Lower leg skin (tissue), 4 donors: Measurements from ENCODE around the gene CDK12. TPM values are rescaled to one million over a fixed set of nuclear protein-coding genes. Genes with fewer than 3 reads are reported as not detected.
"Not testable (repeated sequence)": the region's sequence is repeated elsewhere in the genome, so short reads cannot be mapped to it uniquely, and the experiment has no call there.

ENCODE experiments used
- DNase-seq, 2 donors: peaks; one replicate each; pipeline ENCODE4 v3.0.0-alpha.2; 2019; ENCODE audit warnings: low spot score in 2 of 2
- H3K4me3 ChIP-seq: fragments of 200-600 bp; sonication (generic); 2 replicates; pipeline ENCODE4 v1.5.1; 2017; ENCODE audit warnings: mild to moderate bottlenecking, low read depth; ENCODE audit not compliant: poor library complexity, severe bottlenecking
- CTCF ChIP-seq, 3 donors: fragments of 450-650 bp; IDR thresholded peaks; one replicate each; pipeline ENCODE4 v1.5.1; 2016; ENCODE audit warnings: antibody characterized with exemption in 3 of 3, mild to moderate bottlenecking in 3 of 3, moderate library complexity in 2 of 3
- POLR2A ChIP-seq, 2 donors: fragments of 450-650 bp; IDR thresholded peaks; one replicate each; pipeline ENCODE4 v1.6.1; 2016 to 2017; ENCODE audit warnings: antibody characterized with exemption in 2 of 2, mild to moderate bottlenecking in 1 of 2, moderate library complexity in 1 of 2
- WGBS, 2 donors: methylation state at CpG; one replicate each; pipeline ENCODE4 v1.1.5; 2018; 5-methylcytosine and 5-hydroxymethylcytosine counted together
- intact Hi-C: fragments of 100-400 bp; cut with DNase I; formaldehyde crosslinking; loops from one replicate; pipeline ENCODE4 v1.15.0; 2023; ENCODE audit warnings: low total_unique reads
- total RNA-seq, 4 donors: library from RNA; depleted of rRNA; stranded (reverse); fragments of >200 nt; gene quantifications; one replicate each; pipeline ENCODE4 v1.1.0, GENCODE V29; 2016

CDK12 gene
- total RNA-seq, 4 donors from 2014 or later, result 33.9 to 56.8 (median 46.5) TPM

- peak in 1 of 2 donors; percentile 80 for DNase-seq
- 87 to 90% methylated on average over 13 of the region's 13 CpGs for WGBS, 2 donors
- H3K4me3 ChIP-seq, result no peak overlapping the region
- intact Hi-C loops, result no loop called here
- no peak for TF ChIP-seq POLR2A (IDR thresholded peaks at IDR 0.05)
- TF ChIP-seq CTCF (IDR thresholded peaks at IDR 0.05), result no peak
Observed at GRCh38 chr17:39450051-39450450, 11.2 kb upstream of the CDK12 start.

- peak within 1 kb of the TSS; percentile 96 for H3K4me3 ChIP-seq
- DNase-seq, result peak; percentile 94 to 98
- intact Hi-C loops, result no loop called here
- WGBS, 2 donors, result 1% methylated on average over 37 of the region's 37 CpGs
- TF ChIP-seq POLR2A (IDR thresholded peaks at IDR 0.05), result no peak
- TF ChIP-seq CTCF (IDR thresholded peaks at IDR 0.05), result no peak
Observed at GRCh38 chr17:39450847-39451581, 10.3 kb upstream of the CDK12 start, which contains the start of gene MED1. Gene MED1 (minus strand): TSS chr17:39451263. CDS start chr17:39451062, 201 bp downstream.

GRCh38 chr17:39455919-39456318 is 5.4 kb upstream of the CDK12 start:
- peak in 1 of 2 donors; percentile 54 for DNase-seq
- 82 to 92% methylated on average over 4 of the region's 4 CpGs for WGBS, 2 donors
- H3K4me3 ChIP-seq, result no peak overlapping the region
- no peak for TF ChIP-seq POLR2A (IDR thresholded peaks at IDR 0.05)
- TF ChIP-seq CTCF (IDR thresholded peaks at IDR 0.05), result no peak
- intact Hi-C loops, result no loop called here

- WGBS, 2 donors, result 0 to 1% methylated on average over 34 of the region's 34 CpGs
- intact Hi-C loops, result no loop called here
- H3K4me3 ChIP-seq, result peak overlapping the region; percentile 61
- DNase-seq, result peak; percentile 27 to 90
- no peak for TF ChIP-seq CTCF (IDR thresholded peaks at IDR 0.05)
- TF ChIP-seq POLR2A (IDR thresholded peaks at IDR 0.05), result no peak
Observed at GRCh38 chr17:39461926-39462569, 762 bp downstream of the CDK12 start.

- peak overlapping the region; percentile 61 for H3K4me3 ChIP-seq
- WGBS, 2 donors, result 1 to 2% methylated on average over 24 to 28 of the region's 28 CpGs
- TF ChIP-seq CTCF (IDR thresholded peaks at IDR 0.05), result no peak
- TF ChIP-seq POLR2A (IDR thresholded peaks at IDR 0.05), result no peak
- peak in 1 of 2 donors; percentile 84 for DNase-seq
- intact Hi-C loops, result no loop called here
Observed at GRCh38 chr17:39462631-39463375, 1.5 kb downstream of the CDK12 start.

- 77 to 81% methylated on average over 11 of the region's 11 CpGs for WGBS, 2 donors
- peak in 1 of 2 donors; percentile 70 for DNase-seq
- intact Hi-C loops, H3K4me3 ChIP-seq: not testable (repeated sequence)
Observed at GRCh38 chr17:39464639-39465181, 3.4 kb downstream of the CDK12 start.

- WGBS, 2 donors, result 98 to 99% methylated on average over 11 of the region's 11 CpGs
- DNase-seq, intact Hi-C loops, H3K4me3 ChIP-seq: not testable (repeated sequence)
Observed at GRCh38 chr17:39468610-39469009, 7.3 kb downstream of the CDK12 start.
